Keratinocyte (primary cell): ENCODE measurements around the gene PCF11.

Experiments used
- EZH2 ChIP-seq: IDR thresholded peaks from one replicate; pipeline ENCODE4 v1.6.1; 2012; ENCODE audit warnings: inconsistent platforms, mild to moderate bottlenecking, low read length, moderate library complexity
- TF ChIP-seq, protein P1 (sequence below), 3 experiments: IDR thresholded peaks in 1 of 3; conservative IDR thresholded peaks in 1 of 3; optimal IDR thresholded peaks in 1 of 3; 2 replicates in 2 of 3; 3 replicates in 1 of 3; pipeline versions ENCODE3 to v1.5.1; 2011; ENCODE audit warnings: low read length in 3 of 3, mild to moderate bottlenecking in 3 of 3, moderate library complexity in 2 of 3, control low read depth in 1 of 3, inconsistent platforms in 1 of 3; ENCODE audit not compliant: insufficient read depth in 2 of 3; ENCODE audit errors: extremely low read depth in 1 of 3

DNA sequence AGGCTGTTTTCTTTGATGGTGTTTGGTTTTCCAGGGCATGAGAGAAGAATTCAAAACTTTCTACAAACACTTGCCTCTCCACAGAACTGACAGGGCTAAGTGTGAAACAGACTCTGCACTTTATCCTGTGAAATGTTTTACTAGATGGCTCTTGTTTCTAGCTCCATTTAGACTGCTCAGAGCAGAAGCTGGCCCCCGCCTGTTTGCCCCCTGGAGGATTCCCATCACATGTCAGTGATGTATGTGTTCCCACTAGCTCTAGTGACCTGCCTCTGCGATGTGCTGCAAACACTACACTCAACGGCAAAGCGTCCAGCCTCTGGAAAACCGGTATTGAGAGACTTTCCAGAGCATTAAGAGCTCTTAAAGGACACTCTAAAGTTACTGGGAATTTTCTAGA, 41.4 kb upstream of the PCF11 start:
- TF ChIP-seq, protein P1, sequence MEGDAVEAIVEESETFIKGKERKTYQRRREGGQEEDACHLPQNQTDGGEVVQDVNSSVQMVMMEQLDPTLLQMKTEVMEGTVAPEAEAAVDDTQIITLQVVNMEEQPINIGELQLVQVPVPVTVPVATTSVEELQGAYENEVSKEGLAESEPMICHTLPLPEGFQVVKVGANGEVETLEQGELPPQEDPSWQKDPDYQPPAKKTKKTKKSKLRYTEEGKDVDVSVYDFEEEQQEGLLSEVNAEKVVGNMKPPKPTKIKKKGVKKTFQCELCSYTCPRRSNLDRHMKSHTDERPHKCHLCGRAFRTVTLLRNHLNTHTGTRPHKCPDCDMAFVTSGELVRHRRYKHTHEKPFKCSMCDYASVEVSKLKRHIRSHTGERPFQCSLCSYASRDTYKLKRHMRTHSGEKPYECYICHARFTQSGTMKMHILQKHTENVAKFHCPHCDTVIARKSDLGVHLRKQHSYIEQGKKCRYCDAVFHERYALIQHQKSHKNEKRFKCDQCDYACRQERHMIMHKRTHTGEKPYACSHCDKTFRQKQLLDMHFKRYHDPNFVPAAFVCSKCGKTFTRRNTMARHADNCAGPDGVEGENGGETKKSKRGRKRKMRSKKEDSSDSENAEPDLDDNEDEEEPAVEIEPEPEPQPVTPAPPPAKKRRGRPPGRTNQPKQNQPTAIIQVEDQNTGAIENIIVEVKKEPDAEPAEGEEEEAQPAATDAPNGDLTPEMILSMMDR (optimal IDR thresholded peaks at IDR 0.05 in 1 of 3, IDR thresholded peaks at IDR 0.05 in 1 of 3, conservative IDR thresholded peaks at IDR 0.05 in 1 of 3; ENCODE audit: extremely low read depth in 1 of 3, insufficient read depth in 2 of 3, low read length in 3 of 3) = no peak
- TF ChIP-seq EZH2 = no peak
